ENCODE results near the gene TPSD1.
"Not testable (repeated sequence)": the region's sequence is repeated elsewhere in the genome, so short reads cannot be mapped to it uniquely, and the experiment has no call there.

The TPSD1 gene

GRCh38 chr16:1255276-1256122 lies at the start of gene TPSD1:
Gene TPSD1 (plus strand): TSS chr16:1256069. CDS start chr16:1256281, 212 bp downstream.
- not testable (repeated sequence) for DNase-seq (ENCODE audit: low spot score)

GRCh38 chr16:1206326-1206725 lies 49.5 kb upstream of the TPSD1 start:
- TF ChIP-seq CTCF (IDR thresholded peaks at IDR 0.05; ENCODE audit: extremely low read depth, missing control alignments): no peak
- DNase-seq (ENCODE audit: low spot score): no peak

- no peak for DNase-seq (ENCODE audit: low spot score)
- no peak for TF ChIP-seq CTCF (IDR thresholded peaks at IDR 0.05; ENCODE audit: extremely low read depth, missing control alignments)
Observed at GRCh38 chr16:1206786-1207185, 49.1 kb upstream of the TPSD1 start.

GRCh38 chr16:1208239-1208830 lies 47.5 kb upstream of the TPSD1 start:
- no peak for TF ChIP-seq CTCF (IDR thresholded peaks at IDR 0.05; ENCODE audit: extremely low read depth, missing control alignments)
- no peak for DNase-seq (ENCODE audit: low spot score)

GRCh38 chr16:1209081-1209480 lies 46.8 kb upstream of the TPSD1 start:
- no peak for TF ChIP-seq CTCF (IDR thresholded peaks at IDR 0.05; ENCODE audit: extremely low read depth, missing control alignments)
- DNase-seq (ENCODE audit: low spot score): no peak

GRCh38 chr16:1210461-1210860 lies 45.4 kb upstream of the TPSD1 start:
- TF ChIP-seq CTCF (IDR thresholded peaks at IDR 0.05; ENCODE audit: extremely low read depth, missing control alignments): no peak
- no peak for DNase-seq (ENCODE audit: low spot score)

GRCh38 chr16:1211451-1212268 lies 44.2 kb upstream of the TPSD1 start:
- no peak for TF ChIP-seq CTCF (IDR thresholded peaks at IDR 0.05; ENCODE audit: extremely low read depth, missing control alignments)
- DNase-seq (ENCODE audit: low spot score): no peak

Data from GM20000 (cell line).